HepG2 (cell line): ENCODE data around the gene IQSEC1. TPM values are rescaled to one million over a fixed set of nuclear protein-coding genes. Genes with fewer than 3 reads are reported as not detected.

Experiments
- ATAC-seq: fragments of 200-7000 bp; cut with Tn5 transposase; 3 replicates; pipeline ENCODE4 v1.9.1; 2020; ENCODE audit warnings: mild to moderate bottlenecking, moderate library complexity
- BruUV-seq: library from RNA; stranded (reverse); fragments of 400-500 nt; replicated peaks from 2 replicates; lab custom pipeline; 2021; lab: Mats Ljungman, UMichigan
- CTCF ChIA-PET: fragments of 300-600 bp; formaldehyde crosslinking; extraction: SDS; loops from one replicate; lab custom pipeline; 2021; ENCODE audit warnings: low total read pairs, inconsistent platforms, low intra/inter-chr PET ratio; lab: Yijun Ruan, JAX
- POLR2A ChIA-PET: fragments of 350-600 bp; sonication (Branson Sonifier 250); formaldehyde crosslinking; loops from one replicate; lab custom pipeline; 2020; ENCODE audit warnings: antibody characterized with exemption, inconsistent platforms; lab: Yijun Ruan, JAX
- DNase-seq: peaks from one replicate; pipeline ENCODE4 v3.0.0-alpha.2; 2015; ENCODE audit warnings: low spot score
- FAIRE-seq: peaks from 3 replicates; lab custom pipeline; 2011; peaks lifted over from hg19 to GRCh38; lab: Jason Lieb, UNC
- H2AFZ ChIP-seq: one replicate; pipeline ENCODE4 v1.6.1; 2011; ENCODE audit warnings: low read length, inconsistent platforms
- H3K27ac ChIP-seq: fragments of 300-600 bp; 3 replicates; pipeline ENCODE4 v1.8.0; 2011; ENCODE audit warnings: mixed run types, mild to moderate bottlenecking, mixed read lengths, low read length, inconsistent platforms; ENCODE audit not compliant: insufficient read depth; ENCODE audit errors: extremely low read length
- H3K27me3 ChIP-seq, 2 experiments: fragments of 200-600 bp in 1 of 2; 2 replicates in 1 of 2; 3 replicates in 1 of 2; pipeline versions ENCODE4 v1.6.0 to v1.8.0; 2011; ENCODE audit warnings: low read length in 2 of 2, mild to moderate bottlenecking in 2 of 2, moderate library complexity in 2 of 2, inconsistent platforms in 1 of 2; ENCODE audit not compliant: insufficient read depth in 2 of 2, control insufficient read depth in 1 of 2
- H3K36me3 ChIP-seq, 2 experiments: fragments of 200-600 bp in 1 of 2; replicated peaks in 1 of 2; 2 replicates in 1 of 2; 3 replicates in 1 of 2; pipeline versions ENCODE4 v1.5.1 to v1.8.0; 2011; ENCODE audit warnings: low read length in 2 of 2, inconsistent platforms in 1 of 2; ENCODE audit not compliant: insufficient read depth in 2 of 2, control insufficient read depth in 1 of 2
- H3K4me1 ChIP-seq: 2 replicates; pipeline ENCODE4 v1.5.1; 2012; ENCODE audit warnings: low read length, inconsistent platforms; ENCODE audit not compliant: insufficient read depth
- H3K4me2 ChIP-seq: 2 replicates; pipeline ENCODE4 v1.6.0; 2011; ENCODE audit warnings: low read depth, low read length, inconsistent platforms
- H3K4me3 ChIP-seq, 3 experiments: fragments of 200-600 bp in 1 of 3; sonication (generic), shearing (Covaris generic) in 1 of 3; replicated peaks in 1 of 3; 2 replicates each; pipeline ENCODE4 v1.5.1; 2011 to 2016; ENCODE audit warnings: low read length in 3 of 3, inconsistent platforms in 2 of 3, low read depth in 2 of 3, mild to moderate bottlenecking in 2 of 3, control low read depth in 1 of 3, mixed read lengths in 1 of 3; ENCODE audit not compliant: insufficient read depth in 1 of 3
- H3K79me2 ChIP-seq: one replicate; pipeline ENCODE4 v1.6.1; 2011; ENCODE audit warnings: low read length, inconsistent platforms; ENCODE audit not compliant: insufficient read depth
- H3K9ac ChIP-seq: 2 replicates; pipeline ENCODE4 v1.6.0; 2011; ENCODE audit warnings: mild to moderate bottlenecking, low read depth, low read length, inconsistent platforms; ENCODE audit not compliant: insufficient read depth
- H3K9me3 ChIP-seq: 2 replicates; pipeline ENCODE4 v1.5.1; 2012; ENCODE audit warnings: mild to moderate bottlenecking, low read length
- H4K20me1 ChIP-seq: 2 replicates; pipeline ENCODE4 v1.6.0; 2011; ENCODE audit warnings: inconsistent platforms, mild to moderate bottlenecking, low read length, moderate library complexity; ENCODE audit not compliant: insufficient read depth
- E2F5 ChIP-seq: sonication (generic); formaldehyde crosslinking; conservative IDR thresholded peaks from 2 replicates; pipeline ENCODE4 v1.4.0; 2020; ENCODE audit warnings: missing genetic modification reagents
- FOXM1 ChIP-seq: sonication (generic); formaldehyde crosslinking; IDR thresholded peaks from 2 replicates; pipeline ENCODE4 v1.5.0; 2020; ENCODE audit warnings: missing genetic modification reagents
- HNRNPL ChIP-seq: fragments of 200-400 bp; formaldehyde crosslinking; IDR thresholded peaks from 2 replicates; pipeline ENCODE4 v1.6.1; 2017; ENCODE audit warnings: mild to moderate bottlenecking, low read depth, low read length
- KDM4B ChIP-seq: sonication (generic); formaldehyde crosslinking; IDR thresholded peaks from 2 replicates; pipeline ENCODE4 v1.4.0; 2020; ENCODE audit warnings: missing genetic modification reagents
- NFRKB ChIP-seq: fragments of 450-650 bp; IDR thresholded peaks from 2 replicates; pipeline ENCODE4 v1.6.1; 2017
- PATZ1 ChIP-seq: sonication (generic); formaldehyde crosslinking; IDR thresholded peaks from 2 replicates; pipeline ENCODE4 v1.4.0; 2020; ENCODE audit warnings: missing genetic modification reagents
- POLR2G ChIP-seq: fragments of 200-400 bp; formaldehyde crosslinking; IDR thresholded peaks from 2 replicates; pipeline ENCODE4 v1.6.1; 2018; ENCODE audit warnings: mild to moderate bottlenecking, low read depth, low read length, moderate library complexity
- RCOR2 ChIP-seq: IDR thresholded peaks from 2 replicates; pipeline ENCODE4 v1.6.1; 2016; ENCODE audit warnings: missing biosample characterization, missing genetic modification reagents
- REL ChIP-seq: sonication (generic); formaldehyde crosslinking; conservative IDR thresholded peaks from 2 replicates; pipeline ENCODE4 v1.8.0; 2022; ENCODE audit warnings: mild to moderate bottlenecking, missing genetic modification reagents, moderate library complexity
- SKI ChIP-seq: fragments of 450-650 bp; IDR thresholded peaks from one replicate; pipeline ENCODE4 v1.6.1; 2018; ENCODE audit warnings: mild to moderate bottlenecking; ENCODE audit not compliant: partially characterized antibody
- SNAPC2 ChIP-seq: sonication (generic); formaldehyde crosslinking; IDR thresholded peaks from 2 replicates; pipeline ENCODE4 v1.8.1; 2022; ENCODE audit warnings: mild to moderate bottlenecking, missing genetic modification reagents
- TEAD3 ChIP-seq: optimal IDR thresholded peaks from 2 replicates; pipeline ENCODE3; 2016; ENCODE audit warnings: borderline replicate concordance
- ZBTB42 ChIP-seq: sonication (generic); formaldehyde crosslinking; IDR thresholded peaks from 2 replicates; pipeline ENCODE4 v1.5.0; 2020; ENCODE audit warnings: mild to moderate bottlenecking, missing genetic modification reagents
- ZNF232 ChIP-seq: sonication (generic); formaldehyde crosslinking; IDR thresholded peaks from 2 replicates; pipeline ENCODE4 v1.4.0; 2020; ENCODE audit warnings: missing genetic modification reagents, borderline replicate concordance
- ZNF251 ChIP-seq: sonication (generic); formaldehyde crosslinking; IDR thresholded peaks from 2 replicates; pipeline ENCODE4 v1.9.0; 2021; ENCODE audit warnings: mild to moderate bottlenecking, missing genetic modification reagents
- WGBS: methylation state at CpG from one replicate; pipeline ENCODE4 v1.1.6; 2017; ENCODE audit warnings: low lambda C conversion rate; 5-methylcytosine and 5-hydroxymethylcytosine counted together
- in situ Hi-C: cut with HindIII; loops from 2 replicates; pipeline ENCODE4 v1.10.0; 2017; ENCODE audit warnings: low pct_unique_long_range_greater_than_20kb; ENCODE audit not compliant: extremely low pct_ligation_motif_present
- intact Hi-C: fragments of 100-400 bp; cut with micrococcal nuclease; formaldehyde crosslinking; loops from one replicate; pipeline ENCODE4 v1.10.0; 2022; ENCODE audit not compliant: unreplicated experiment
- polyA plus RNA-seq, 8 experiments: library from polyadenylated mRNA; depleted of rRNA in 3 of 8; stranded (reverse) in 7 of 8; unstranded in 1 of 8; fragments of >200 nt; fragmentation: Illumina TruSeq in 4 of 8; extraction: Trizol in 4 of 8; gene quantifications; 2 replicates each; pipeline versions ENCODE4 v1.2.1 to v1.2.3, GENCODE V29; 2011 to 2016; ENCODE audit warnings: low read depth in 4 of 8, missing spikeins in 1 of 8, mixed read lengths in 1 of 8; ENCODE audit not compliant: insufficient read depth in 1 of 8
- total RNA-seq, 5 experiments: library from RNA; depleted of rRNA; stranded (reverse); fragments of >200 nt; fragmentation: Illumina TruSeq; extraction: Trizol; gene quantifications; 2 replicates each; pipeline ENCODE4 v1.2.3, GENCODE V29; 2016; ENCODE audit warnings: low read depth in 1 of 5

IQSEC1 gene
- total and polyA plus RNA-seq, 2 of the 13 experiments (the other 11 are each of a cell fraction or from before 2014, with no cell fraction given), result 17.4 to 20.2 TPM

GRCh38 chr3:13081603-13082360, 8.6 kb upstream of the IQSEC1 start:
- Histone ChIP-seq H3K79me2 (no peaks in the 10 kb centered on the region), H3K36me3 (peaks cover 0 to 5% of the 10 kb centered on the region in 2 experiments; a peak in 2 of 5 replicates), H4K20me1 (no peaks in the 10 kb centered on the region; the same call in 1 of the 2 replicates), H2AFZ (no peak overlapping the region), H3K9me3 (no peaks in the 10 kb centered on the region), H3K4me1 (no peaks in the 10 kb centered on the region), H3K9ac (no peak overlapping the region), H3K4me3 (no peak overlapping the region), H3K4me2 (no peak overlapping the region), H3K27ac (no peak overlapping the region), H3K27me3 (no peaks in the 10 kb centered on the region)
- POLR2A ChIA-PET, result no interaction called here
- TF ChIP-seq KDM4B (CRISPR knock-in tag), result no peak
- no peak for TF ChIP-seq E2F5
- TF ChIP-seq SKI, result no peak
- TF ChIP-seq RCOR2, result no peak
- no peak for TF ChIP-seq HNRNPL
- TF ChIP-seq PATZ1 (CRISPR knock-in tag), result no peak
- TF ChIP-seq SNAPC2 (CRISPR knock-in tag), result no peak
- no peak for TF ChIP-seq REL
- no peak for TF ChIP-seq NFRKB
- TF ChIP-seq TEAD3 (CRISPR knock-in tag), result no peak
- no peak for TF ChIP-seq POLR2G
- no peak for TF ChIP-seq FOXM1 (CRISPR knock-in tag)
- no peak for TF ChIP-seq ZBTB42 (CRISPR knock-in tag)
- no peak for TF ChIP-seq ZNF251
- no peak for TF ChIP-seq ZNF232 (CRISPR knock-in tag)
- CTCF ChIA-PET, result no interaction called here
- 90% methylated on average over 17 of the region's 23 CpGs for WGBS
- intact Hi-C loops (no loop called here), in situ Hi-C loops (no loop called here)
- BruUV-seq, result no TSS peak
- DNase-seq (no peak), FAIRE-seq (no peak), ATAC-seq (no peak)
